Stimulated activated CD4-positive, alpha-beta T cell treated with anti-CD3 and anti-CD28 coated beads, TNF-alpha, amount 100 ng/mL, for 1 hour (primary cell): ENCODE data around the gene TRAPPC3.
"Not testable (repeated sequence)": the region's sequence is repeated elsewhere in the genome, so short reads cannot be mapped to it uniquely, and the experiment has no call there.

Experiments used
- DNase-seq, 3 donors: peaks; one replicate each; pipeline ENCODE4 v3.0.0-alpha.2; 2020; ENCODE audit warnings: low read depth in 3 of 3, low spot score in 1 of 3

Gene TRAPPC3

DNA sequence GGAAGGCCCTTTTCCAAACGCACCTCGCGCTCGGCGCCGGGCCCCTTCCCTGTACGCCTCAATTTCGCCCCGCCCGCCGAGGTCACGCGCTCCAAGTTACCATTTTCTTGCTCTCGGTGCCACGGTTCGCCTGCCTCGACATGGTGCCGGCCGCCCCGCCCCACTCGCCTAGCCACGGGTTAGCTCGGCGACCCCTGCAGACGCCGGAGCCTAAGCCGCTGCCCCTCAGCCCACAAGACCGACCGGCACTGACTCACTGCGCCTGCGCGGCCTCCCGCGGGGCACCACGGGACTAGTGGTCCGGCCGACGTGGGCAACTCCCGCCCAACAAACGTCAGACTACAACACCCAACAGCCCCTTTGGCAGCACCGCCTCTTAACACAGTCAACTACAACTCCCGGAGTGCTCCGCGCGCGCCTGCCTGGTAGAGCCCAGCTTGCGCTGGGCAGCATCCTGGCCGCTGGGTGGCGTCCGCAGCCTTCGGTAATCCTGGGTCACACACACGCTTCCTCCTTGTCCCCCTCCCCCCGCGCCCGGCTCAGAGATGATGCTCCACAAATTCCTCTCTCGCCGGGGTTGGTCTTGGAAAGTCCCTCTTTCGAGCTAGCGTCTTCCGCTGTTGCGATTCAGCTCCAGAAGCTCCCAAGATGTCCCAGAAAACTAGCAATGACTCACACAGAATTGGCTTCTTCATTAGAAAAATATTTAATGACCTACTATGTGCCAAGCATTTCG, at the start of gene TRAPPC3:
Gene TRAPPC3 (minus strand): TSS at position 250 of the 736 bp plus-strand sequence. CDS start 108 bp downstream, at position 142.
- peak; percentile 98 to 99 (median 98) for DNase-seq

DNA sequence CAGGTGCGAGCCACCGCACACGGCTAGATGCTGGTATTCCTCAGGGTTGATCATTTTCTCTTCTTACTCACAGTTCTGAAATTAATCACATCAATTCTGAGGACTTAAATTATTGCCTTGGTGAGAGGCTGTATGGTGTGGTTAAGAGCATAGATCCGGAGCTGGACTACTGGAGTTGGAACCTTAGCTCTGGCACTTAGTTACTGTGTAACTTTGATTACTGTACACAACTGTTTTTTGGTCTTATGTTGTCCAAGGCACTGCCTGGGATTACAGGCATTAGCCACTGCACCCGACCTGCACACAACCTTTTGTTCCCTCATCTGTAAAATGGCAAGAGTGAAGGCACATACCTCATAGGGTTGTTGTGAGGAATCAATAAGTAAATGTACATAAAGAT, 49.4 kb upstream of the TRAPPC3 start:
- DNase-seq = no peak

DNA sequence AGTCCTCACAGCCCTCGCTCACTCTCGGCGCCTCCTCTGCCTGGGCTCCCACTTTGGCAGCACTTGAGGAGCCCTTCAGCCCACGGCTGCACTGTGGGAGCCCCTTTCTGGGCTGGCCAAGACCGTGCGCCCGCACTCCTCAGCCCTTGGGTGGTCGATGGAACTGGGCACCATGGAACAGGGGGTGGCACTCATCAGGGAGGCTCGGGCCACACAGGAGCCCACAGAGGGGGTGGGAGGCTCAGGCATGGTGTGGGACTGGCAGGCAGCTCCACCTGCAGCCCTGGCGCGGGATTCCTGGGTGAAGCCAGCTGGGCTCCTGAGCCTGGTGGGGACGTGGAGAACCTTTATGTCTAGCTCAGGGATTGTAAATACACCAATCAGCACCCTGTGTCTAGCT, 47.5 kb upstream of the TRAPPC3 start:
- DNase-seq = not testable (repeated sequence)

DNA sequence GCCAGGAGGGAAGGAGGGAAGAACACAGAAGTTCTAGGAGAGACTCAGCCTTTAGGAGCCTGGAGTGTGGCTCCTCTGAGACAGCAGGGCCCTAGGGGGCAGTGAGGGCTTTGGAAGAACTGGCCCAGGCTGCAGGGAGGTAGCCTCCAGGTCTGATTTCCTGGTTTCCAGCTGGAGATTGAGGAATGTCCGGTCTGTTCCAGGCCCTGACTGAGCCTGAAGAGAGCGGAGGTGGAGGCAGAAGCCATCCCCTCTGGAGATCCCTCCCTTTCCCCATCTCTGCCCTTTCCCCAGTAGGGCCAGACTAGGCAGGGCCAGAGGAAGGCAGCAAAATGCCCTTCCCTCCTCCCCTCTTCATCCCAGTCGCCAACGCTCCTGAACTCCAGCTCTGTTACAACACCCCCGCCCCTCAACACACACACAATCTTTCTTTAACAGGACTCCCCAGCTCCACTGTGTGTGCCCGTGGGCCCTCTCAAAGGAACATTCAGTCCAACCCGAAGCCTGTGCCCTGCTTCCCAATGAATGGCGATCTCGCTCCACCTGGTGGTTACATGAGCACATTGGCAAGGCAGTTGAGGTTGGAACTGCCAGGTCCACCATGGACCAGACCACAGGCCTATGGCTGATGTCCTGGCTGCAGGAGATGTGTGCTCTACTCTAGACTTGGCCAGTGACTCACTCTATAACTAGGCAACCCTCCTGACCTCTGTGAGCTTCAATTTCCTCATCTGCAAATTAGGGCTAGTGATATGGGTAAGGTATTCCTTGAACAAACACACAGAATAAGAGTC, 38.7 kb upstream of the TRAPPC3 start:
- DNase-seq = peak; percentile 53 to 66 (median 56)

DNA sequence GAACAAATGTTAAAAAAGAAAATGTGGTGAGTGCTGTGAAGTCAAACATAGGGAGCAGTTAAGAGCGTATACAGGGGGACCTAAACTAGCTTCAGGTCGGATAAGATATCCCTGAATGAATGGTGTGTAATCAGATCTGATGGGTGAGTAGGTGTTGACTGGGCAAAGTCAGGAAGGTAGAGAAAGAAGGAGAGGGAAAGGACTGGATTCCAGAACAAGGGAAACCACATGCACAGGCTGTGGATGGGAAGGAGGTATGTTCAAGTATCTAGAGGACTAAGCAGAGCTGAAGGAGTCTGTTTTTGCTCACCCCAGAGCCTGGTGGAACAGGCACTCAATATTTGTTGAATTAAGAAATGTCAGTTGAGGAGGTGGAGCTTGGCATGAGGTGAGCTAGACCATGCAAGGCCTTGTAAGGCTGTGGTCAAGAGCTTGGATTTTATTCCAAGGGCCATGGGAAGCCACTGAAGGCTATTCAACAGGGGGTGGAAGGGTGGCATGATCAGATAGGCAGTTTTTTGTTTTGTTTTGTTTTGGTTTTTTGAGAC, 34.1 kb upstream of the TRAPPC3 start:
- no peak for DNase-seq

DNA sequence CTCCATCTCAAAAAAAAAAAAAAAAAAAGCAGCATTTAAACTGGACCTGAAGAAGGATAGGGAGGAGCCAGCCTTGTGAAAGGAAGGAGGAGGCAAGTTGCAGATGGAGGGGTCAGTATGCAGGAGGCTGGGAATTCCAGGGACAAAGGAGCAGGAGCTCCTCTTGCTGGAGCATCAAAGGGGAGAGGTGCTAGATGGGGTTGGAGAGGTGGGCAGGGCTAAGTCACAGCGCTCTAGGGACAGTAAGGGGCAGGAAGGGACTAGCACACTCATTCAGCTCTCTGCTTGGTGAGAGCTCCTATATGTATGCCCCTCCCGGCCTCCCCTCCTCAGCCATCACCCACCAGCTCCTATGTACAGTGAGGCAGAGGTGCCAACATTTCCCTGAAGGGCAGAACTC, 33.4 kb upstream of the TRAPPC3 start:
- DNase-seq = no peak

DNA sequence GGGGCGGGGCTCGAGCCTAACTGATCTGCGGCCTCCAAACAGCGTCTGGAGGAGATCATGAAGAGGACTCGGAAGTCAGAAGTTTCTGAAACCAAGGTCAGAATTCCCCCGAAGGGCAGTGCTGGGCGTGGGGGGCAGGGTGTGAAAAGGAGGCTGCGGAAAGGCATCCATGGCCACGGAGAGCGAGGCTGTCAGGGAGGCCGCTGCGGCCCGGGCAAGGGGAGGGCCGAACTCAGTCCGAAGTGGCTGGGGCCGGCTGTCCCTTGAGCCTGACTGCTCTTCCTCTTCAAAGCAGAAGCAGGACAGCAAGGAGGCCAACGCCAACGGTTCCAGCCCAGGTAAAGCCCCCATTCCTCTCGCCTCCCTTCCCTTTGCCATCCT, 29.9 kb upstream of the TRAPPC3 start:
- no peak for DNase-seq

DNA sequence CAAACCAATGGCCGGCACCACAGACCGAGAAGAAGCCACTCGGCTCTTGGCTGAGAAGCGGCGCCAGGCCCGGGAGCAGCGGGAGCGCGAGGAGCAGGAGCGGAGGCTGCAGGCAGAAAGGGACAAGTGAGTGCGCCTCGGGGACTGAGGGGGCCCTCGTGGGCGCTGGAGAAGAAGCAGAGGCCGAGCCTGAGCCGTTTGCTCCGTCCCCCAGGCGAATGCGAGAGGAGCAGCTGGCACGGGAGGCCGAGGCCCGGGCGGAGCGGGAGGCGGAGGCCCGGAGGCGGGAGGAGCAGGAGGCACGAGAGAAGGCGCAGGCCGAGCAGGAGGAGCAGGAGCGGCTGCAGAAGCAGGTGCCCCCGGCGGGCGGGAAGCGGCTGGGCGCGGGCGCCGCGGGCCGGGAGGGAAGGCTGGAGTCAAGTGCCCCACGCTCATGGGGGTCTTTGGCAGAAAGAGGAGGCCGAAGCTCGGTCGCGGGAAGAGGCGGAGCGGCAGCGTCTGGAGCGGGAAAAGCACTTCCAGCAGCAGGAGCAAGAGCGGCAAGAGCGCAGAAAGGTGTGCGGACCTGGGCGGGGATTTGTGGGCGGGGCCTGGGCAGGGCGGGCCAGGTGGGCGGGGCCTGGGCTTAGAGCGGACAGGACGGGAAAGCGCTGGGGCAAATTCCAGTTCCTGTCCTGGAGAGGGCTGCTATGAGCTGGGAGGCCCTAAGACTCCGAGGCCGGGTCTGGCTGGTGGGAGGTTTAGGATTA, 29.4 kb upstream of the TRAPPC3 start:
- no peak for DNase-seq

DNA sequence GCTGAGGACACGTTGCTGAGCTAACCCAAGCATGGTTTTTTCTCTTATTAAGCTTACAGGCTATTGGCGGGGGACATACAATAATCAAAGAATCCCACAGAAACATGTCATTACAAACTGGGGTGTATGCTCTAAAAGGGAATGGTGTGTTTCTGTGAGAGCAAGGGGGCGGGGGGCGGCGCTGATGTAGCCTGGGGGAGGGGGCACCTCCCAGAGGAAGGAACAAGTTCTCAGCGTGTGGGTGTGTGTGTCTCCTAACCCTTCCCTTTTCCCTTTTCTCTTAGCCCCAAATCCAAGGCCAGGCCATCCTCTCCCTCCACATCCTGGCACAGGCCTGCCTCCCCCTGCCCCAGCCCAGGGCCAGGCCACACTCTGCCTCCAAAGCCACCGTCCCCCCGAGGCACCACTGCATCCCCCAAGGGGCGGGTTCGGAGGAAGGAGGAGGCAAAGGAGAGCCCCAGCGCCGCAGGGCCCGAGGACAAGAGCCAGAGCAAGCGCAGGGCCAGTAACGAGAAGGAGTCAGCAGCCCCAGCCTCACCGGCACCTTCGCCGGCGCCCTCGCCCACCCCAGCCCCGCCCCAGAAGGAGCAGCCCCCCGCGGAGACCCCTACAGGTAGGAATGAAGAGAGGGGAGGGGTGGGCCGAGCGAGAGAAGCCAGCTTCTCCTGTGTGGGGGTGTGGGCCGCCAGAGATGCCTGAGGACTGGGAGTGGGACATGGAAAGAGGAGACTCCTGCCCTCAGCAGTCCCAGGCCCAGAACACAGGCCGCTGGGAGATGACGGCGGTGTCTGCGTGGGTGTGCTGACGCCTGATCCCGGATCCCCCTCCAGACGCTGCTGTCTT, 28.5 kb upstream of the TRAPPC3 start:
- no peak for DNase-seq

DNA sequence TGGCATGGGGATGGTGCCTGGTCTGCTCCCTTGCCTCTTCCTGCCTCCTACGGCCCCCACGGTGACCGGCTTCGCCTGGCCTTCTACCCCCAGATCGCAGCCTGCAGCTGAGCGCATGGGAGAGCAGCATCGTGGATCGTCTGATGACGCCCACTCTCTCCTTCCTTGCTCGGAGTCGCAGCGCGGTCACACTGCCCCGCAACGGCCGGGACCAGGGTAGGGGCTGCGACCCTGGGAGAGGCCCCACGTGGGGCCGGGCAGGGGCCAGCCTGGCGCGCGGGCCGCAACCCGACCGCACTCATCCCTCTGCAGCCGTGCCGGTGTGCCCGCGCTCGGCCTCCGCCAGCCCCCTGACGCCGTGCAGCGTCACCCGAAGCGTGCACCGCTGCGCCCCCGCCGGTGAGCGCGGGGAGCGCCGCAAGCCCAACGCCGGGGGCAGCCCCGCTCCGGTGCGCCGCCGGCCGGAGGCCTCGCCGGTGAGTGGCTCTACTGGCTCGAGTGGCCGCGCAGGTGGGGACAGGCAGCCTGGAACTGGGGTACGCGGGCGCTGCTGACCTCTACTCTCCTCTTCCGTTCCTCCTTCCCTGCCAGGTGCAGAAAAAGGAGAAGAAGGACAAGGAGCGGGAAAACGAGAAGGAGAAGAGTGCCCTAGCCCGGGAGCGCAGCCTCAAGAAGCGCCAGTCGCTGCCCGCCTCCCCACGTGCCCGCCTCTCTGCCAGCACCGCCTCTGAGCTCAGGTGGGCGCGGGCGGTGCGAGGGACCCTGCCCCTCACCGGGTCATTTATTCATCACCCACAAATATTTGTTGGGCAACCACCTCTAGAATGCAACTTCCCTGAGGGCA, 27.0 kb upstream of the TRAPPC3 start:
- DNase-seq = no peak

DNA sequence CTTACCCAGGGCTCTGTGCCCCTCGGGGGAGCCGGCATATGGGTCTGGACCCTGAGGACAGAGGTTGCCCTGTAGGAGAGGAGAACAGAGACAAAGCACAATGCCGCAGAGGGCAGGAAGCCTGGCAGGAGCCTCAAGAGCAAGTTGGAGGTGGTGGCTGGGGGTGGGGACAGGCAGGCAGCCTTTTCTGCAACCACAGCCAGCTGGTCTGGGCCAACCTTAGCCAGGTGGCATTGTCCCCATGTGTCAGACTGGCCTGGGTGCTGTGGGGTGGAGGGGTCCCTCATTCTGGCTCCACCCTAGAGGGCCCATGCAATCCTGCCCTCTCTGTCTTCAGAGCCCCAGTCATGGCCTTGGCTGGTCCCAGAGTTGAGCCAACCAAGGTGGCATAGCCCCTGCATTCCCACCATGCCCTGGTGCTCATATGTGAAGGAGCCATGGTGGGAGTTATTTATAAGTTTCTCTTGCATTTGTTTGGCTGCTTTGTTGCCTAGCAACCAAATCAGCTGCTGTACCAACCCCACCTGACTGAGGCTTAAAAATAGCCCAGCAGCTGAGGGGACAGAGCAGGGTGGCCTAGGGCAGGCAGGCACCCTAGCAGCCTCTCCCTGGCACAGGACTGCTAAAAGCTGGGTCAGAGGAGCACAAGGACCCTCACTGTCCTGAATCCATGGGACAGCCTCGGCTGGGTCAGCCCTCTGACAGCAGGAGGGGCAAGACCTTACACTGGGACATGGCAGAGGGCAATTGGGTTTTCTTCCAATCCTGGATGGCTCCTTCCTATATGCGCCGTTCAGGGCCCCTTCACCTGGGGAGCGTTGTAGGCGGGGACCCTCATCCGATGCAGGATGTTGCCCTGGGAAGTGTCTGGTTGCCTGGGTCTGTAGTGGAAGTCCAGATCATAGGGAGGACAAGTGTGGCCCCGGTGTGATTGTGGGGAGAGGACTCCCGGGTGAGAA, 26.1 kb upstream of the TRAPPC3 start:
- no peak for DNase-seq

DNA sequence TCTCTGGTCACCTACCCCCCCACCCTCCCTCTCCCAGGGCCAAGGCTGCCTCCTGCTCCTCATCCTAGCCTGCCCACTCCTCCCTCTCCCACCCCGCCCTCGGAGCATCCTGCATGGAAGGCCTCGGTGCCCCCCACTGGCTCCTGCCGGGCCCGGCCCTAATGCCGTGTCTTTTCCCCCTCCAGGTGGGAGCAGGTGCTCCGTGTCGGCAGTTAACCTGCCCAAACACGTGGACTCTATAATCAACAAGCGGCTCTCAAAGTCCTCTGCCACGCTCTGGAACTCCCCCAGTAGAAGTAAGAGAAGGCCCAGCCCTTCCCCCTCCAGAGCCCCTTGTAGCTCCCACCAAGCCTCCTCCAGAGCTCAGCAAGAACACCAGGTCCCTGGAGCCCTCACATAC, 25.4 kb upstream of the TRAPPC3 start:
- no peak for DNase-seq

DNA sequence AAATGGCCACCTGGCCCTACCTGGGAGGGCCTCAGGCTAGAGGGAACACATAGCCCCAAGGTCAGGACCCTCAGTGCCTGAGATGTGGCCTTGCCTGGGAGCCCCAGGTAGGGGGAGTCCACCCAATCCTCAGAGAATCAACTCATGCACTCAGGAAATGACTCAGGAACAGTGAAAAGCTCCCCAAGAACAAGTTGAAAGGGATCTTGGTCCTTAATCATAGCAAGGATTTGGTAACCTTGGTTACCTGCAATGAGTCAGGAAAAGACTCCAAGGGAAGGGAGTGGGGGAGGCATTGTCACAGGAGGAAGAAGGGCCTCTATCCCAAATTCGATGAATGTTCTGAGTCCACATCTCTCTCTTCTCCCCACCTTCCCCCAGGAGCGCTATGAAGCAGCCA, 23.7 kb upstream of the TRAPPC3 start:
- DNase-seq = no peak

DNA sequence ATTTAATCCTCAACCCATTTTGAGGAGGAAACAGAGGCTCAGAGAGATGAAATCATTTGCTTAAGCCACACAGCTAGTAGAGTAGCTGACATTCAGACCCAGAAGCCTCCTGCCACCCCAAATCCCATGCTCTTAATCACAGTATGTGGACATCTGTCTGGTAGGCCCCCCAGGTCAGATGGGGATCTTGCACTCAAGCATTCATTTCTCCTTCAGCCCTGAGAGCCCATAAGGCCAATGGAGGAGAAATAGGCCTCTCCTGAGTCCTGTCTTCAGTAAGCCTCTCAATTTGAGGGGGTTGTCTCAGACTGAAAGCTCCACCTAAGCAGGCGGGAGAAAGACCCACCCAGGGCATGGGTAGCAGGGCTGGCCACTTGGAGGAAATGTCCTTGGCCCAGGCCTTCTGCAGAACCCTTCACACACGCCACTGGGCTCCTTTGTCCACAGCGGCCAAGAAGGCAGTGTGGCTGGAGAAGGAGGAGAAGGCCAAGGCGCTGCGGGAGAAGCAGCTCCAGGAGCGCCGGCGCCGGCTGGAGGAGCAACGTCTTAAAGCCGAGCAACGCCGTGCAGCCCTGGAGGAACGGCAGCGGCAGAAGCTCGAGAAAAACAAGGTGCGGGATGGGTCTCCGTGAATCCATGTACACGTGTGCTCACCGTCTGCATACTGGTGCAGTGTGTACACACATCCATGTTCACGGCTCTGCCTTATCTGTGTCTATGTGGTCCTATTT, 22.9 kb upstream of the TRAPPC3 start:
- DNase-seq = no peak

DNA sequence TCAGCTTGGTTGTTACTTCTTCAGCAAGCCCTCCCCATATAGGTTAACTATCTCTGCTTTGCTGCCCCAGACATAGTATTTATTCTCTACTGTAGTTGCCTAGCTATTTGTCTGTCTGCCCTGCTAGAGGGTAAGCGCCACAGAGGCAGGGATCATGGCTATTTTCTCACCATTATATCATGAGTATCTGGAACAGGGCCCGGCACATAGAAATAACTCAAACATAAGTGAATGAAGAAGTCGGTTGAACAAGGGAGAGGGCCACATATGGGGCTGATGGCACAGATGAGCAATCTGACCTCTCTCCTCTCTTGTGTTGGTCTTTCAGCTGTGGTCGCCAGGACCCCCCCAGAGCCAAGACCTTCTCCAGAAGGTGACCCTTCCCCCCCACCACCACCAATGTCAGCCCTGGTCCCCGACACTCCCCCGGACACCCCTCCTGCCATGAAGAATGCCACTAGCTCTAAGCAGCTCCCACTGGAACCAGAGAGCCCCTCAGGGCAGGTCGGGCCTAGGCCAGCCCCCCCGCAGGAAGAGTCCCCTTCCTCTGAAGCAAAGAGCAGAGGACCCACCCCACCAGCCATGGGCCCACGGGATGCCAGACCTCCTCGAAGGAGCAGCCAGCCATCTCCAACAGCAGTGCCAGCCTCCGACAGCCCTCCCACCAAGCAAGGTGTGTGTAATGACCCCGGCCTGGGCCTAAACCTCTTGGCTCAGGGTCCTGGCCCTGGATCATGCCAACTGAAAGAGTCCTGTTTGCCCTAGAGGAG, 21.5 kb upstream of the TRAPPC3 start:
- no peak for DNase-seq

DNA sequence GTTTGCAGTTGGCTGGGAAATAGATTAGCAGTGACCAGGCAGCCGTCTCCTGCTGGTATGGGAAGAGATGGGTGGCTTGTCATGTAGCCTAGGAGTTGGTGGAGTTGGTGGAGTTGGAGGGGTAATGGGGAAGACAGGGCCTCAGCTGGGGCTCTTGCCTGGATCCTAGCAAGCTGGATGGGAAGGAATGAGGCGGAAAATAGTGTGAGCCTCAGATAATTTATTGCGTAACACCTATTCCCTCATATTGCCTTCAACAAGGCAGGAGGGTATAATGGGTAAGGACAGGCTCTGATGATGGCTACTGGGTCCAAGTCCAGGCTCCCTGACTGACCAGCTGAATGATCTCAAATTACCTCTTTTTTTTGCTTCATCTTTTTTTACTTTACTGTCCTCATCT, 19.2 kb upstream of the TRAPPC3 start:
- DNase-seq = no peak
